ENCODE data around the gene MDGA2. TPM values are rescaled to one million over a fixed set of nuclear protein-coding genes. Genes with fewer than 3 reads are reported as not detected.

Gene MDGA2
- total RNA-seq, 1 donor from 2014 or later: 0.19 TPM

DNA sequence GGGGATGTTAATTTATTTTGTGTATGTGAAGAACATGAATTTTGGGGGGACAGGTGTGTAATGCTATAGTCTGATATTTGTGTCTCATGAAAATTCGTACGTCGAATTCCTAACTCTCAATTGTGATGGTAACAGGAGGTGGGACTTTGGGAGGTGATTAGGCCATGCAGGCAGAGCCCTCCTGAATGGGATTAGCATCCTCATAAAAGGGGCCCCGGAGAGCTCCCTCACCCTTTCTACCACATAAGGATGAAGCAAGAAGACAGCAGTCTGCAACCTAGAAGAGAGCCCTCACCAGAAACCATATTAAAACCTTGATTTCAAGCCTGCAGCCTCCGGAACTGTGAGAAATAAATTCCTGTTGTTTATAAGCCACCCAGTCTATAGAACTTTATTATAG, 165.4 kb downstream of the MDGA2 start:
- no peaks in the 10 kb centered on the region for H3K27me3 Mint-ChIP-seq
- H3K9me3 Mint-ChIP-seq (ENCODE audit: low read depth): no peaks in the 10 kb centered on the region
- H3K4me3 Mint-ChIP-seq (ENCODE audit: low read depth): no peak overlapping the region
- no peak for DNase-seq (ENCODE audit: low spot score, unreplicated experiment)
- no peaks in the 10 kb centered on the region for H3K36me3 Mint-ChIP-seq (ENCODE audit: insufficient read depth)
- no peak overlapping the region for H3K27ac Mint-ChIP-seq
- TF ChIP-seq CTCF (IDR thresholded peaks at IDR 0.05; ENCODE audit: unreplicated experiment): no peak
- H3K4me1 Mint-ChIP-seq (ENCODE audit: low read depth): peaks cover 5% of the 10 kb centered on the region

DNA sequence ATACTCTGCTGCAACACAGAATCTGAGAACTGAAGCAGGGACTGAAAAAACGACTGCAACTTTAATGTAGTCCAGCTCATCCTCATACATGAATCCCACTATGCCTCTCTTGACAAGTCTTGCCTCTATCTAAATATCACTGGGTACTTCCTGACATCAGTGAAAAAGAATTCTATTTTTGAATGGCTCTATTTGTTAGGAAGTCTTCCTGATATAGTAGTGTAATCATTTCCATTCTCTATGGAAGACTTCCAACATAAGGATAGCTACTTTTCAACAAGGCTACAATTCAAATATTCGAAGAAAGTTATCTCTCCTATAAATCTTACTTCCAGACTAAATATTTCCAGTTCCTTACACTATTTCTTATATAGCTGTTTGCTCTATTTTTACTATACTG, 167.5 kb downstream of the MDGA2 start:
- H3K9me3 Mint-ChIP-seq (ENCODE audit: low read depth): no peaks in the 10 kb centered on the region
- DNase-seq (ENCODE audit: low spot score, unreplicated experiment): no peak
- no peaks in the 10 kb centered on the region for H3K4me1 Mint-ChIP-seq (ENCODE audit: low read depth)
- no peak for TF ChIP-seq CTCF (IDR thresholded peaks at IDR 0.05; ENCODE audit: unreplicated experiment)
- no peak overlapping the region for H3K27ac Mint-ChIP-seq
- no peaks in the 10 kb centered on the region for H3K36me3 Mint-ChIP-seq (ENCODE audit: insufficient read depth)
- no peaks in the 10 kb centered on the region for H3K27me3 Mint-ChIP-seq
- no peak overlapping the region for H3K4me3 Mint-ChIP-seq (ENCODE audit: low read depth)

DNA sequence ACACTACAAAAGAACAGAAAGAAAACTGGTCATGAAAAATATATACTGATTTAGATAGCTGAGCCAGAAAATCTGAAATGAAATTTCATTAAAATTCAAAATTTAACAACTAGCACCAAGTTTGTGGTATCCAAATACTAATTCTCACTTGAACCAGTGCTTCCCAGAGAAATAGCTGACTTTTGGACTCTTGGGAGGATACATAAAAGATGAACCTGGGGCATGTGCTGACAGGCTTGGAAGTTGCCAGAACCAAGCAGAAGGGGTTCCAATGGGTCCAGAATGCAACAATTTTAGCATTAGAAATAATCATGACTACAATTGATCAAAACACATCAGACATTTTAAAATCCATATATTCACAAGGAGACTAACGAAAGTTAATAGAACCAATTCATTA, 175.0 kb downstream of the MDGA2 start:
- H3K36me3 Mint-ChIP-seq (ENCODE audit: insufficient read depth): no peaks in the 10 kb centered on the region
- H3K27ac Mint-ChIP-seq: no peak overlapping the region
- no peak for DNase-seq (ENCODE audit: low spot score, unreplicated experiment)
- H3K9me3 Mint-ChIP-seq (ENCODE audit: low read depth): peaks cover 3% of the 10 kb centered on the region
- no peak overlapping the region for H3K4me3 Mint-ChIP-seq (ENCODE audit: low read depth)
- H3K4me1 Mint-ChIP-seq (ENCODE audit: low read depth): no peaks in the 10 kb centered on the region
- H3K27me3 Mint-ChIP-seq: no peaks in the 10 kb centered on the region
- TF ChIP-seq CTCF (IDR thresholded peaks at IDR 0.05; ENCODE audit: unreplicated experiment): no peak

DNA sequence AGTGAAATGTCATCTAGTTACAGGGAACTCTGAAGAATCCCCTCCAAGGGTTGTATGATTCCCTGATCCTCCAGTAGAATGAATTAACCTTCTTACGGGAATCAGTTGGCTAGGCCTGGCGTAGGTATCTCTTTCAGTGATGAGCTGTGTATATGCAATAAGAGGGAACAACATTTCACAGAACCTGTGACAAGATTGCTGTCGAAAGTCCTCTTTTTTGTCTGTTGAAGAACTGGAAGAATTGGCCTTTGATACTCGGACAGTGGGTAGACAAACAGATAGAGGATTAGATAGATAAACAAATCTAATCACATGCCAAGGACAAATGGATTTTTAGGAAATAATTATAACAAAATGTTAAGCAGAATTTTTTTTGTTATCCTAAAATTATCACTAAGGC, 184.6 kb downstream of the MDGA2 start:
- Mint-ChIP-seq H3K27me3 (no peaks in the 10 kb centered on the region), H3K27ac (no peak overlapping the region), H3K9me3 (ENCODE audit: low read depth) (peaks cover 11% of the 10 kb centered on the region), H3K4me3 (ENCODE audit: low read depth) (no peak overlapping the region), H3K4me1 (ENCODE audit: low read depth) (no peaks in the 10 kb centered on the region), H3K36me3 (ENCODE audit: insufficient read depth) (no peaks in the 10 kb centered on the region)
- TF ChIP-seq CTCF (IDR thresholded peaks at IDR 0.05; ENCODE audit: unreplicated experiment): no peak
- no peak for DNase-seq (ENCODE audit: low spot score, unreplicated experiment)

DNA sequence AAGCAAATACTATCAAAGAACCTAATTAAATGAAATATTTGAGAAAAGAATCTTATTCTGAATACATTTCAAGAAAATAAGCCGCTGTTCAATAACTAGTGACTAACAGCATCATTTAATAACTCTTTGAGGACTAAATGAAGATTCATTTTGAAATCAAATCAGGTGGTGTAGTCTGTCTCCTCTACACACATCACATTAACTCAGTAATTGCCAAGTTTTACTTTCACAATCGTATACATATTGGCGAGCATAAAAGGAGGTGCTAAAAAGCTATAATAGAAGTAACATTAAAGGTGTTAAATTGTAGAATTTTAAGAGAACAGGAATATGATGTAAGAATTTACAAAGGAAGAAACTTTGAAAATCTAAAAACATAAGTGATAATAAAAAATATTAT, 185.1 kb downstream of the MDGA2 start:
- TF ChIP-seq CTCF (IDR thresholded peaks at IDR 0.05; ENCODE audit: unreplicated experiment): no peak
- no peak overlapping the region for H3K4me3 Mint-ChIP-seq (ENCODE audit: low read depth)
- no peaks in the 10 kb centered on the region for H3K4me1 Mint-ChIP-seq (ENCODE audit: low read depth)
- H3K27me3 Mint-ChIP-seq: no peaks in the 10 kb centered on the region
- peaks cover 8% of the 10 kb centered on the region for H3K9me3 Mint-ChIP-seq (ENCODE audit: low read depth)
- no peak overlapping the region for H3K27ac Mint-ChIP-seq
- no peaks in the 10 kb centered on the region for H3K36me3 Mint-ChIP-seq (ENCODE audit: insufficient read depth)
- no peak for DNase-seq (ENCODE audit: low spot score, unreplicated experiment)

Data from progenitor cell of endocrine pancreas (in vitro differentiated cells).